LNCAP (cell line): ENCODE measurements around the gene MAGEA1.

Experiments
- CTCF ChIP-seq: fragments of 450-650 bp; IDR thresholded peaks from 2 replicates; pipeline ENCODE4 v1.5.1; 2017; ENCODE audit warnings: mild to moderate bottlenecking

MAGEA1 gene

GRCh38 chrX:153179131-153179530 is at the start of gene MAGEA1:
Gene MAGEA1, plus strand, starts transcription at chrX:153179284. Its CDS starts 3,106 bp downstream, at chrX:153182390.
- no peak for TF ChIP-seq CTCF

GRCh38 chrX:153153516-153153915 is 25.6 kb upstream of the MAGEA1 start:
- TF ChIP-seq CTCF = no peak

GRCh38 chrX:153157450-153157849 is 21.6 kb upstream of the MAGEA1 start:
- TF ChIP-seq CTCF = no peak

- TF ChIP-seq CTCF = no peak
Observed at GRCh38 chrX:153158319-153158718, 20.8 kb upstream of the MAGEA1 start.

GRCh38 chrX:153161952-153162351 is 17.1 kb upstream of the MAGEA1 start:
- TF ChIP-seq CTCF = no peak

GRCh38 chrX:153164733-153165132 is 14.4 kb upstream of the MAGEA1 start:
- TF ChIP-seq CTCF = no peak

- TF ChIP-seq CTCF = no peak
Observed at GRCh38 chrX:153181822-153182221, 2.7 kb downstream of the MAGEA1 start.

- TF ChIP-seq CTCF = no peak
Observed at GRCh38 chrX:153184787-153185186, 5.7 kb downstream of the MAGEA1 start.
